ENCODE data around the gene CCNC. TPM values are rescaled to one million over a fixed set of nuclear protein-coding genes. Genes with fewer than 3 reads are reported as not detected.

The CCNC gene
- total RNA-seq, 1 donor from 2014 or later: 85.9 TPM

GRCh38 chr6:99579781-99580180, 11.3 kb upstream of the CCNC start:
- no peak for DNase-seq (ENCODE audit: low read depth)
- no peaks in the 10 kb centered on the region for H3K27me3 ChIP-seq (ENCODE audit: control insufficient read depth, insufficient read depth, low read length)

DNA sequence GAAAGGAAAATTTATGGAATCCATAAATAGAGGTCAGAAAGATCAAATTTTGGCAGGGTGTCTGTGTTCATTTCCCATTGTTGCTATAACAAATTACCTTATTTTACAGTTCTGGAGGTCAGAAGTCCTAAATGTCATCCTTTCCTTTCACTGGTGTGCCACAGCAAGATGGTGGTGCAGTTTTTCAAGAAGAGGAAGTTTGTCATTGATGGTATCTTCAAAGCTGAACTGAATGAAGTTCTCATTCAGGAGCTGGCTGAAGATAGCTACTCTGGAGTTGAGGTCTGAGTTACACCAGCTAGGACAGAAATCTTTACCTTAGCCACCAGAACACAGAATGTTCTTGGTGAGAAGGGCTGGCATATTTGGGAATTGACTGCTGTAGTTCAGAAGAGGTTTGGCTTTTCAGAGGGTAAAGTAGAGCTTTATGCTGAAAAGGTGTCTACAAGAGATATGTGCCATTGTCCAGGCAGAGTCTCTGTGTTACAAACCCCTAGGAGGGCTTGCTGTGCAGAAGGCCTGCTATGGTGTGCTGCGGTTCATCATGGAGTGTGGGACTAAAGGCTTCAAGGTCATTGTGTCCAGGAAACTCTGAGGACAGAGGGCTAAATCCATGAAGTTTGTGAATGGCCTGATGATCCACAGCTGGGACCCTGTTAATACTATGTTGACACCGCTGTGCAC, 7.2 kb upstream of the CCNC start:
- H3K27me3 ChIP-seq (ENCODE audit: control insufficient read depth, insufficient read depth, low read length): no peaks in the 10 kb centered on the region
- H3K4me3 ChIP-seq (ENCODE audit: low read depth, low read length): no peak overlapping the region

More at GRCh38 chr6:99579781-99580180, 11.3 kb upstream of the CCNC start:
- no peak for TF ChIP-seq CTCF (IDR thresholded peaks at IDR 0.05; ENCODE audit: insufficient read depth, low read length, poor library complexity, severe bottlenecking)
- H3K36me3 ChIP-seq (ENCODE audit: control insufficient read depth, insufficient read depth, low read length): no peaks in the 10 kb centered on the region
- H3K4me3 ChIP-seq (ENCODE audit: low read depth, low read length): no peak overlapping the region

GRCh38 chr6:99573980-99574617, 5.6 kb upstream of the CCNC start:
- no peak for TF ChIP-seq CTCF (IDR thresholded peaks at IDR 0.05; ENCODE audit: insufficient read depth, low read length, poor library complexity, severe bottlenecking)
- Histone ChIP-seq H3K36me3 (ENCODE audit: control insufficient read depth, insufficient read depth, low read length) (no peaks in the 10 kb centered on the region), H3K27me3 (ENCODE audit: control insufficient read depth, insufficient read depth, low read length) (no peaks in the 10 kb centered on the region), H3K4me3 (ENCODE audit: low read depth, low read length) (no peak overlapping the region)
- no peak for DNase-seq (ENCODE audit: low read depth)

More for the DNA sequence above, 7.2 kb upstream of the CCNC start:
- no peak for DNase-seq (ENCODE audit: low read depth)
- no peaks in the 10 kb centered on the region for H3K36me3 ChIP-seq (ENCODE audit: control insufficient read depth, insufficient read depth, low read length)
- no peak for TF ChIP-seq CTCF (IDR thresholded peaks at IDR 0.05; ENCODE audit: insufficient read depth, low read length, poor library complexity, severe bottlenecking)

- no peak for DNase-seq (ENCODE audit: low read depth)
Observed at GRCh38 chr6:99563056-99563723, 5.3 kb downstream of the CCNC start.

GRCh38 chr6:99560668-99561067, 7.8 kb downstream of the CCNC start:
- TF ChIP-seq CTCF (IDR thresholded peaks at IDR 0.05; ENCODE audit: insufficient read depth, low read length, poor library complexity, severe bottlenecking): no peak
- H3K4me3 ChIP-seq (ENCODE audit: low read depth, low read length): no peak overlapping the region
- H3K27me3 ChIP-seq (ENCODE audit: control insufficient read depth, insufficient read depth, low read length): no peaks in the 10 kb centered on the region
- no peaks in the 10 kb centered on the region for H3K36me3 ChIP-seq (ENCODE audit: control insufficient read depth, insufficient read depth, low read length)
- DNase-seq (ENCODE audit: low read depth): no peak

More at GRCh38 chr6:99563056-99563723, 5.3 kb downstream of the CCNC start:
- no peak for TF ChIP-seq CTCF (IDR thresholded peaks at IDR 0.05; ENCODE audit: insufficient read depth, low read length, poor library complexity, severe bottlenecking)
- Histone ChIP-seq H3K4me3 (ENCODE audit: low read depth, low read length) (no peak overlapping the region), H3K27me3 (ENCODE audit: control insufficient read depth, insufficient read depth, low read length) (no peaks in the 10 kb centered on the region), H3K36me3 (ENCODE audit: control insufficient read depth, insufficient read depth, low read length) (no peaks in the 10 kb centered on the region)

All from kidney epithelial cell (primary cell).